GM08714 (cell line): Measurements from ENCODE around the gene OGFOD3.

Experiments
- H3K4me3 ChIP-seq: fragments of 200-500 bp; sonication (Bioruptor generic); 2 replicates; pipeline ENCODE4 v1.5.1; 2014; ENCODE audit warnings: mild to moderate bottlenecking, low read length, inconsistent platforms
- ZNF274 ChIP-seq: IDR thresholded peaks from 2 replicates; pipeline ENCODE4 v1.6.1; 2012; ENCODE audit warnings: mild to moderate bottlenecking, low read depth, low read length

Gene OGFOD3

GRCh38 chr17:82408938-82409318 lies 9.5 kb downstream of the OGFOD3 start:
- no peak overlapping the region for H3K4me3 ChIP-seq

GRCh38 chr17:82408288-82408937 lies 10.0 kb downstream of the OGFOD3 start:
- no peak overlapping the region for H3K4me3 ChIP-seq
- no peak for TF ChIP-seq ZNF274

More at GRCh38 chr17:82408938-82409318, 9.5 kb downstream of the OGFOD3 start:
- TF ChIP-seq ZNF274 = no peak

GRCh38 chr17:82407255-82407654 lies 11.1 kb downstream of the OGFOD3 start:
- no peak for TF ChIP-seq ZNF274
- H3K4me3 ChIP-seq = no peak overlapping the region

- TF ChIP-seq ZNF274 = no peak
- no peak overlapping the region for H3K4me3 ChIP-seq
These were observed 12.2 kb downstream of the OGFOD3 start for GRCh38 chr17:82406131-82406671.

- TF ChIP-seq ZNF274 = no peak
- no peak overlapping the region for H3K4me3 ChIP-seq
These were observed 13.3 kb downstream of the OGFOD3 start for GRCh38 chr17:82405051-82405450.

- TF ChIP-seq ZNF274 = no peak
- no peak overlapping the region for H3K4me3 ChIP-seq
These were observed 14.4 kb downstream of the OGFOD3 start for GRCh38 chr17:82403662-82404660.

- H3K4me3 ChIP-seq = no peak overlapping the region; the same call in 1 of the 2 replicates
These were observed 15.5 kb downstream of the OGFOD3 start for GRCh38 chr17:82402865-82403264.

GRCh38 chr17:82400830-82401229 lies 17.6 kb downstream of the OGFOD3 start:
- H3K4me3 ChIP-seq = no peak overlapping the region; the same call in 1 of the 2 replicates
- TF ChIP-seq ZNF274 = no peak

More at GRCh38 chr17:82402865-82403264, 15.5 kb downstream of the OGFOD3 start:
- no peak for TF ChIP-seq ZNF274

- TF ChIP-seq ZNF274 = no peak
- no peak overlapping the region for H3K4me3 ChIP-seq
These were observed 18.2 kb downstream of the OGFOD3 start for GRCh38 chr17:82400206-82400605.

GRCh38 chr17:82399601-82400101 lies 18.7 kb downstream of the OGFOD3 start:
- H3K4me3 ChIP-seq = no peak overlapping the region

GRCh38 chr17:82399041-82399441 lies 19.3 kb downstream of the OGFOD3 start:
- no peak for TF ChIP-seq ZNF274
- no peak overlapping the region for H3K4me3 ChIP-seq

More at GRCh38 chr17:82399601-82400101, 18.7 kb downstream of the OGFOD3 start:
- TF ChIP-seq ZNF274 = no peak

- no peak for TF ChIP-seq ZNF274
- H3K4me3 ChIP-seq = no peak overlapping the region
These were observed 20.7 kb downstream of the OGFOD3 start for GRCh38 chr17:82397449-82398335.

GRCh38 chr17:82396601-82397435 lies 21.6 kb downstream of the OGFOD3 start:
- no peak overlapping the region for H3K4me3 ChIP-seq
- TF ChIP-seq ZNF274 = no peak

- no peak for TF ChIP-seq ZNF274
- H3K4me3 ChIP-seq = no peak overlapping the region
These were observed 24.1 kb downstream of the OGFOD3 start for GRCh38 chr17:82394278-82394677.
